ENCODE results near the gene GGT6.

The GGT6 gene

GRCh38 chr17:4576161-4576558 lies 15.8 kb upstream of the GGT6 start:
- no peak for DNase-seq (ENCODE audit: low read depth in 3 of 3)

- DNase-seq (ENCODE audit: low read depth in 3 of 3) = no peak
Observed at GRCh38 chr17:4574448-4575045, 14.2 kb upstream of the GGT6 start.

- peak; percentile 50 to 67 (median 59) for DNase-seq (ENCODE audit: low read depth in 3 of 3)
Observed at GRCh38 chr17:4573669-4574068, 13.3 kb upstream of the GGT6 start.

GRCh38 chr17:4573115-4573514 lies 12.7 kb upstream of the GGT6 start:
- no peak for DNase-seq (ENCODE audit: low read depth in 3 of 3)

- DNase-seq (ENCODE audit: low read depth in 3 of 3) = no peak
Observed at GRCh38 chr17:4572131-4572530, 11.8 kb upstream of the GGT6 start.

- DNase-seq (ENCODE audit: low read depth in 3 of 3) = no peak
Observed at GRCh38 chr17:4569591-4569990, 9.2 kb upstream of the GGT6 start.

- DNase-seq (ENCODE audit: low read depth in 3 of 3) = peak in 2 of 3 experiments; percentile 19 to 49
Observed at GRCh38 chr17:4566785-4567184, 6.4 kb upstream of the GGT6 start.

- peak in 2 of 3 experiments; percentile 38 to 53 for DNase-seq (ENCODE audit: low read depth in 3 of 3)
Observed at GRCh38 chr17:4565209-4566141, 5.1 kb upstream of the GGT6 start.

- no peak for DNase-seq (ENCODE audit: low read depth in 3 of 3)
Observed at GRCh38 chr17:4562015-4562969, 1.9 kb upstream of the GGT6 start.

GRCh38 chr17:4560837-4561256 lies 470 bp upstream of the GGT6 start:
- no peak for DNase-seq (ENCODE audit: low read depth in 3 of 3)

- DNase-seq (ENCODE audit: low read depth in 3 of 3) = no peak
Observed at GRCh38 chr17:4559966-4560365, 411 bp downstream of the GGT6 start.

- no peak for DNase-seq (ENCODE audit: low read depth in 3 of 3)
Observed at GRCh38 chr17:4559139-4559791, 1.1 kb downstream of the GGT6 start.

GRCh38 chr17:4558347-4558971 lies 1.9 kb downstream of the GGT6 start:
- DNase-seq (ENCODE audit: low read depth in 3 of 3) = no peak

GRCh38 chr17:4557626-4558346 lies 2.6 kb downstream of the GGT6 start:
- no peak for DNase-seq (ENCODE audit: low read depth in 3 of 3)

GRCh38 chr17:4556996-4557395 lies 3.4 kb downstream of the GGT6 start:
- DNase-seq (ENCODE audit: low read depth in 3 of 3) = no peak

GRCh38 chr17:4555873-4556759 lies 4.3 kb downstream of the GGT6 start:
- DNase-seq (ENCODE audit: low read depth in 3 of 3) = no peak

GRCh38 chr17:4554997-4555799 lies 5.2 kb downstream of the GGT6 start, which contains the start of gene MYBBP1A:
Gene MYBBP1A (minus strand): TSS chr17:4555384. CDS start chr17:4555324, 60 bp downstream.
- peak; percentile 95 to 98 (median 97) for DNase-seq (ENCODE audit: low read depth in 3 of 3)

- DNase-seq (ENCODE audit: low read depth in 3 of 3) = no peak
Observed at GRCh38 chr17:4554441-4554996, 5.9 kb downstream of the GGT6 start.
